ENCODE data around the gene CEP112. TPM values are rescaled to one million over a fixed set of nuclear protein-coding genes. Genes with fewer than 3 reads are reported as not detected.
"Not testable (repeated sequence)": the region's sequence is repeated elsewhere in the genome, so short reads cannot be mapped to it uniquely, and the experiment has no call there.

Gene CEP112
- total and polyA plus RNA-seq, 4 donors: 1.1 to 4.9 (median 1.4) TPM

DNA sequence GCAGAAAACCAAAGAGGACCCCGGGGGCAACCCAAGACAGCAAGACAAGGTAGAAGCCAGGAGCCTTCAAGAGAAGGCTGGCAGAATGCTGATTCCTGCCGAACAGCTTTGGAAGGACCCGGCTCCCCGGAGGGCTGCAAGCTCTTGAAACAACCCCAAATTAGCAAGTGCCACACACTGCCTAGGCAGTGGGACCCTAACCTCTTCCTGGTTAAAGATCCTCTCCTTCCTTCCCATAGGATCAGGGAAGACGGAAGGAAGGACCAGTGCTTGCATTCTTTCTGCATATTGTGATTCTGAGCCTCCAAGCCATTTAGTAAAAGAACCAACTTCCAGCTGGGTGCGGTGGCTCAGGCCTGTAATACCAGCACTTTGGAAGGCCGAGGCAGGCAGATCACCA lies 508.5 kb downstream of the CEP112 start:
- Histone ChIP-seq H3K9ac (ENCODE audit: low read depth in 1 of 2, low read length in 2 of 2) (no peak overlapping the region), H3K36me3 (ENCODE audit: control insufficient read depth in 4 of 4, insufficient read depth in 3 of 4, low read depth in 1 of 4, low read length in 3 of 4) (no peaks in the 10 kb centered on the region), H3K4me3 (ENCODE audit: low read depth in 1 of 3, low read length in 3 of 3) (no peak overlapping the region), H3K9me3 (ENCODE audit: control insufficient read depth in 4 of 4, low read length in 3 of 4) (no peaks in the 10 kb centered on the region), H3K27me3 (ENCODE audit: control insufficient read depth in 4 of 4, insufficient read depth in 4 of 4, low read length in 3 of 4) (no peaks in the 10 kb centered on the region), H3K4me1 (ENCODE audit: control insufficient read depth in 4 of 4, insufficient read depth in 4 of 4, low read length in 3 of 4) (no peaks in the 10 kb centered on the region), H3K27ac (ENCODE audit: low read depth in 1 of 2, low read length in 2 of 2) (no peak overlapping the region)
- DNase-seq (ENCODE audit: low spot score): no peak
- 87% methylated on average over 7 of the region's 7 CpGs for WGBS
- TF ChIP-seq, protein P1, sequence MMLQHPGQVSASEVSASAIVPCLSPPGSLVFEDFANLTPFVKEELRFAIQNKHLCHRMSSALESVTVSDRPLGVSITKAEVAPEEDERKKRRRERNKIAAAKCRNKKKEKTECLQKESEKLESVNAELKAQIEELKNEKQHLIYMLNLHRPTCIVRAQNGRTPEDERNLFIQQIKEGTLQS (IDR thresholded peaks at IDR 0.05): no peak
- no peak for TF ChIP-seq EGR1 (IDR thresholded peaks at IDR 0.05; ENCODE audit: low read depth in 2 of 2)

DNA sequence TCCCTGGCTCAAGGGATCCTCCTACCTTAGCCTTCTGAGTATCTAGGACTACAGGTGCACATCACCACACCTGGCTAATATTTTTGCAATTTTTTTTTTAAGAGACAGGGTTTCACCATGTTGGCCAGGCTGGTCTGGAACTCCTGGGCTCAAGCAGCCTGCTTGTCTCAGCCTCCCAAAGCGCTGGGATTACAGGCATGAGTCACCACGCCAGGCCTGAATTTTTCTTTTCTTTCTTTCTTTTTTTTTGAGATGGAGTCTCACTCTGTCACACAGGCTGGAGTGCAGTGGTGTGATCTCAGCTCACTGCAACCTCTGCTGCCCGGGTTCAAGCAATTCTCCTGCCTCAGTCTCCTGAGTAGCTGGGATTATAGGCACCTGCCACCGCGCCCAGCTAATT lies 510.2 kb downstream of the CEP112 start:
- not testable (repeated sequence) for H3K27ac ChIP-seq (ENCODE audit: low read depth in 1 of 2, low read length in 2 of 2); H3K27me3 ChIP-seq (ENCODE audit: control insufficient read depth in 4 of 4, insufficient read depth in 4 of 4, low read length in 3 of 4); DNase-seq (ENCODE audit: low spot score); H3K9ac ChIP-seq (ENCODE audit: low read depth in 1 of 2, low read length in 2 of 2); H3K9me3 ChIP-seq (ENCODE audit: control insufficient read depth in 4 of 4, low read length in 3 of 4); H3K36me3 ChIP-seq (ENCODE audit: control insufficient read depth in 4 of 4, insufficient read depth in 3 of 4, low read depth in 1 of 4, low read length in 3 of 4); H3K4me3 ChIP-seq (ENCODE audit: low read depth in 1 of 3, low read length in 3 of 3); H3K4me1 ChIP-seq (ENCODE audit: control insufficient read depth in 4 of 4, insufficient read depth in 4 of 4, low read length in 3 of 4)
- 78% methylated on average over 5 of the region's 5 CpGs for WGBS

DNA sequence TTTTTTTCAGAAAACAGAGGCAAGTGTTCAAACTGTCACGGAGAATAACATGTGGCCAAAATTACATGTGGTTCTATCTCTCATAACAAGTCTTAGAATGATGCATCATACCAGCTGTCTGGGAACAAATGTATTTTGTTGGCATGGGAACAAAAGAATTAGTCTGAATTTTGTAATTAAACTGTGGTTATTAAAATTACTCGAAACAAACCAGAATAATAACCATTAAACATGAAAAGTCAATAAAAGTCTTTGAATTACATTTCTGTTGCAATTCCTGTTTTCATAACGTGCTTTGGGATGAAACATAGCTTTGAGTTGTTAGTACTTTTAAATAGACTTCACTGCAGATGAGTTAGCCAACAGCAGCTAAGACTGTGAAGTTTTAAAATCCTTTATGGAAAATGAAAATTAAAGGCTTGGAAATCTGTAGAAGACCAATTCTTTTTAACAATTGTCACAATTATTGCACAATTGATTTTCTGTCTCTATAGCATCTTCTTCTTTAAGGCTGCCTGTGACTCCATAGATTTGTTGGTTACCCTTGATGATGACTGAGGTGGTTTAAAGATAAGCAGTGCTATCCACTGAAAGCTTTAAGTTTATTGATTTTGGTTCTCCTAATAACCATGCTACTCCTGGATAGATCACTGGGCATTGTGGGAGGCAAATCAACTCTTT lies 512.6 kb downstream of the CEP112 start:
- no peaks in the 10 kb centered on the region for H3K27me3 ChIP-seq (ENCODE audit: control insufficient read depth in 4 of 4, insufficient read depth in 4 of 4, low read length in 3 of 4)
- no peaks in the 10 kb centered on the region for H3K4me1 ChIP-seq (ENCODE audit: control insufficient read depth in 4 of 4, insufficient read depth in 4 of 4, low read length in 3 of 4)
- no peak overlapping the region for H3K4me3 ChIP-seq (ENCODE audit: low read depth in 1 of 3, low read length in 3 of 3)
- H3K27ac ChIP-seq (ENCODE audit: low read depth in 1 of 2, low read length in 2 of 2): no peak overlapping the region
- H3K36me3 ChIP-seq (ENCODE audit: control insufficient read depth in 4 of 4, insufficient read depth in 3 of 4, low read depth in 1 of 4, low read length in 3 of 4): no peaks in the 10 kb centered on the region
- no peak for DNase-seq (ENCODE audit: low spot score)
- no peaks in the 10 kb centered on the region for H3K9me3 ChIP-seq (ENCODE audit: control insufficient read depth in 4 of 4, low read length in 3 of 4)
- 85% methylated on average over 3 of the region's 3 CpGs for WGBS
- no peak for TF ChIP-seq TAF1 (conservative IDR thresholded peaks at IDR 0.05)
- no peak for TF ChIP-seq FOXA2 (IDR thresholded peaks at IDR 0.05)
- TF ChIP-seq, protein P2, sequence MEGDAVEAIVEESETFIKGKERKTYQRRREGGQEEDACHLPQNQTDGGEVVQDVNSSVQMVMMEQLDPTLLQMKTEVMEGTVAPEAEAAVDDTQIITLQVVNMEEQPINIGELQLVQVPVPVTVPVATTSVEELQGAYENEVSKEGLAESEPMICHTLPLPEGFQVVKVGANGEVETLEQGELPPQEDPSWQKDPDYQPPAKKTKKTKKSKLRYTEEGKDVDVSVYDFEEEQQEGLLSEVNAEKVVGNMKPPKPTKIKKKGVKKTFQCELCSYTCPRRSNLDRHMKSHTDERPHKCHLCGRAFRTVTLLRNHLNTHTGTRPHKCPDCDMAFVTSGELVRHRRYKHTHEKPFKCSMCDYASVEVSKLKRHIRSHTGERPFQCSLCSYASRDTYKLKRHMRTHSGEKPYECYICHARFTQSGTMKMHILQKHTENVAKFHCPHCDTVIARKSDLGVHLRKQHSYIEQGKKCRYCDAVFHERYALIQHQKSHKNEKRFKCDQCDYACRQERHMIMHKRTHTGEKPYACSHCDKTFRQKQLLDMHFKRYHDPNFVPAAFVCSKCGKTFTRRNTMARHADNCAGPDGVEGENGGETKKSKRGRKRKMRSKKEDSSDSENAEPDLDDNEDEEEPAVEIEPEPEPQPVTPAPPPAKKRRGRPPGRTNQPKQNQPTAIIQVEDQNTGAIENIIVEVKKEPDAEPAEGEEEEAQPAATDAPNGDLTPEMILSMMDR (IDR thresholded peaks at IDR 0.05; ENCODE audit: low read depth, low read length, missing input control): no peak
- TF ChIP-seq JUND (IDR thresholded peaks at IDR 0.05): no peak
- no peak for TF ChIP-seq RXRA (IDR thresholded peaks at IDR 0.05)
- TF ChIP-seq RAD21 (IDR thresholded peaks at IDR 0.05): no peak
- TF ChIP-seq EGR1 (IDR thresholded peaks at IDR 0.05; ENCODE audit: low read depth in 2 of 2): no peak
- TF ChIP-seq NR2F2 (IDR thresholded peaks at IDR 0.05): no peak
- TF ChIP-seq, protein P3, sequence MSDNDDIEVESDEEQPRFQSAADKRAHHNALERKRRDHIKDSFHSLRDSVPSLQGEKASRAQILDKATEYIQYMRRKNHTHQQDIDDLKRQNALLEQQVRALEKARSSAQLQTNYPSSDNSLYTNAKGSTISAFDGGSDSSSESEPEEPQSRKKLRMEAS (IDR thresholded peaks at IDR 0.05): no peak
- TF ChIP-seq, protein P4, sequence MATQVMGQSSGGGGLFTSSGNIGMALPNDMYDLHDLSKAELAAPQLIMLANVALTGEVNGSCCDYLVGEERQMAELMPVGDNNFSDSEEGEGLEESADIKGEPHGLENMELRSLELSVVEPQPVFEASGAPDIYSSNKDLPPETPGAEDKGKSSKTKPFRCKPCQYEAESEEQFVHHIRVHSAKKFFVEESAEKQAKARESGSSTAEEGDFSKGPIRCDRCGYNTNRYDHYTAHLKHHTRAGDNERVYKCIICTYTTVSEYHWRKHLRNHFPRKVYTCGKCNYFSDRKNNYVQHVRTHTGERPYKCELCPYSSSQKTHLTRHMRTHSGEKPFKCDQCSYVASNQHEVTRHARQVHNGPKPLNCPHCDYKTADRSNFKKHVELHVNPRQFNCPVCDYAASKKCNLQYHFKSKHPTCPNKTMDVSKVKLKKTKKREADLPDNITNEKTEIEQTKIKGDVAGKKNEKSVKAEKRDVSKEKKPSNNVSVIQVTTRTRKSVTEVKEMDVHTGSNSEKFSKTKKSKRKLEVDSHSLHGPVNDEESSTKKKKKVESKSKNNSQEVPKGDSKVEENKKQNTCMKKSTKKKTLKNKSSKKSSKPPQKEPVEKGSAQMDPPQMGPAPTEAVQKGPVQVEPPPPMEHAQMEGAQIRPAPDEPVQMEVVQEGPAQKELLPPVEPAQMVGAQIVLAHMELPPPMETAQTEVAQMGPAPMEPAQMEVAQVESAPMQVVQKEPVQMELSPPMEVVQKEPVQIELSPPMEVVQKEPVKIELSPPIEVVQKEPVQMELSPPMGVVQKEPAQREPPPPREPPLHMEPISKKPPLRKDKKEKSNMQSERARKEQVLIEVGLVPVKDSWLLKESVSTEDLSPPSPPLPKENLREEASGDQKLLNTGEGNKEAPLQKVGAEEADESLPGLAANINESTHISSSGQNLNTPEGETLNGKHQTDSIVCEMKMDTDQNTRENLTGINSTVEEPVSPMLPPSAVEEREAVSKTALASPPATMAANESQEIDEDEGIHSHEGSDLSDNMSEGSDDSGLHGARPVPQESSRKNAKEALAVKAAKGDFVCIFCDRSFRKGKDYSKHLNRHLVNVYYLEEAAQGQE (IDR thresholded peaks at IDR 0.05): no peak
- TF ChIP-seq SP1 (IDR thresholded peaks at IDR 0.05): no peak
- no peak for TF ChIP-seq FOXA1 (IDR thresholded peaks at IDR 0.05)
- TF ChIP-seq YY1 (IDR thresholded peaks at IDR 0.05): no peak
- TF ChIP-seq HNF4G (IDR thresholded peaks at IDR 0.05): no peak
- TF ChIP-seq, protein P5, sequence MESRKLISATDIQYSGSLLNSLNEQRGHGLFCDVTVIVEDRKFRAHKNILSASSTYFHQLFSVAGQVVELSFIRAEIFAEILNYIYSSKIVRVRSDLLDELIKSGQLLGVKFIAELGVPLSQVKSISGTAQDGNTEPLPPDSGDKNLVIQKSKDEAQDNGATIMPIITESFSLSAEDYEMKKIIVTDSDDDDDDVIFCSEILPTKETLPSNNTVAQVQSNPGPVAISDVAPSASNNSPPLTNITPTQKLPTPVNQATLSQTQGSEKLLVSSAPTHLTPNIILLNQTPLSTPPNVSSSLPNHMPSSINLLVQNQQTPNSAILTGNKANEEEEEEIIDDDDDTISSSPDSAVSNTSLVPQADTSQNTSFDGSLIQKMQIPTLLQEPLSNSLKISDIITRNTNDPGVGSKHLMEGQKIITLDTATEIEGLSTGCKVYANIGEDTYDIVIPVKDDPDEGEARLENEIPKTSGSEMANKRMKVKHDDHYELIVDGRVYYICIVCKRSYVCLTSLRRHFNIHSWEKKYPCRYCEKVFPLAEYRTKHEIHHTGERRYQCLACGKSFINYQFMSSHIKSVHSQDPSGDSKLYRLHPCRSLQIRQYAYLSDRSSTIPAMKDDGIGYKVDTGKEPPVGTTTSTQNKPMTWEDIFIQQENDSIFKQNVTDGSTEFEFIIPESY (IDR thresholded peaks at IDR 0.05): no peak
- H3K9ac ChIP-seq (ENCODE audit: low read depth in 1 of 2, low read length in 2 of 2): no peak overlapping the region

All from liver (tissue), 9 donors.